Karpas-422 (cell line): Measurements from ENCODE around the gene SMKR1. TPM values are rescaled to one million over a fixed set of nuclear protein-coding genes. Genes with fewer than 3 reads are reported as not detected.

ENCODE experiments used
- DNase-seq: peaks from one replicate; pipeline ENCODE4 v3.0.0-alpha.2; 2015
- H2AFZ ChIP-seq: fragments of 200-600 bp; sonication (generic); 2 replicates; pipeline ENCODE4 v1.6.1; 2014; ENCODE audit warnings: antibody characterized with exemption, low read length, mixed read lengths
- H3K27ac ChIP-seq: fragments of 200-600 bp; sonication (generic); 2 replicates; pipeline ENCODE4 v1.5.1; 2014; ENCODE audit warnings: mild to moderate bottlenecking, low read length, moderate library complexity
- H3K27me3 ChIP-seq: fragments of 200-600 bp; sonication (generic); 2 replicates; pipeline ENCODE4 v1.6.1; 2014; ENCODE audit warnings: low read length, mixed read lengths
- H3K36me3 ChIP-seq: fragments of 200-600 bp; sonication (generic); 2 replicates; pipeline ENCODE4 v1.6.1; 2014; ENCODE audit warnings: low read length, mixed read lengths; ENCODE audit not compliant: insufficient read depth
- H3K4me1 ChIP-seq: fragments of 200-600 bp; sonication (generic); 2 replicates; pipeline ENCODE4 v1.6.1; 2014; ENCODE audit warnings: mild to moderate bottlenecking, low read length, mixed read lengths
- H3K4me2 ChIP-seq: fragments of 200-600 bp; sonication (generic); 2 replicates; pipeline ENCODE4 v1.6.1; 2014; ENCODE audit warnings: low read length, low read depth, mild to moderate bottlenecking; ENCODE audit not compliant: poor library complexity, severe bottlenecking
- H3K4me3 ChIP-seq: fragments of 200-600 bp; sonication (generic); 2 replicates; pipeline ENCODE4 v1.5.1; 2014; ENCODE audit warnings: mild to moderate bottlenecking, antibody characterized with exemption, low read length, mixed read lengths
- H3K79me2 ChIP-seq: fragments of 200-600 bp; sonication (generic); 2 replicates; pipeline ENCODE4 v1.6.1; 2014; ENCODE audit warnings: mild to moderate bottlenecking, low read length, mixed read lengths
- H3K9ac ChIP-seq: fragments of 200-600 bp; sonication (generic); 2 replicates; pipeline ENCODE4 v1.6.0; 2014; ENCODE audit warnings: low read length
- H3K9me2 ChIP-seq: fragments of 200-600 bp; sonication (generic), shearing (Covaris generic); replicated peaks from 2 replicates; pipeline ENCODE4 v1.6.0; 2014; ENCODE audit warnings: mild to moderate bottlenecking, low read length, moderate library complexity; ENCODE audit not compliant: insufficient read depth
- H3K9me3 ChIP-seq: fragments of 300-700, 200-600 bp; sonication (generic); 2 replicates; pipeline ENCODE4 v1.6.1; 2014; ENCODE audit warnings: low read length, mixed read lengths
- H4K20me1 ChIP-seq: fragments of 200-600 bp; sonication (generic); 2 replicates; pipeline ENCODE4 v1.6.1; 2014; ENCODE audit warnings: mild to moderate bottlenecking, antibody characterized with exemption, low read length, low read depth; ENCODE audit not compliant: insufficient read depth
- total RNA-seq: library from RNA; depleted of rRNA; stranded (reverse); fragments of >200 nt; shearing (Covaris generic); gene quantifications from 2 replicates; pipeline ENCODE4 v1.2.3, GENCODE V29; 2014; ENCODE audit warnings: low replicate concordance; rRNA removed

The SMKR1 gene
- total RNA-seq: 0.22 TPM in 1 of 2 replicates, not detected in the other

DNA sequence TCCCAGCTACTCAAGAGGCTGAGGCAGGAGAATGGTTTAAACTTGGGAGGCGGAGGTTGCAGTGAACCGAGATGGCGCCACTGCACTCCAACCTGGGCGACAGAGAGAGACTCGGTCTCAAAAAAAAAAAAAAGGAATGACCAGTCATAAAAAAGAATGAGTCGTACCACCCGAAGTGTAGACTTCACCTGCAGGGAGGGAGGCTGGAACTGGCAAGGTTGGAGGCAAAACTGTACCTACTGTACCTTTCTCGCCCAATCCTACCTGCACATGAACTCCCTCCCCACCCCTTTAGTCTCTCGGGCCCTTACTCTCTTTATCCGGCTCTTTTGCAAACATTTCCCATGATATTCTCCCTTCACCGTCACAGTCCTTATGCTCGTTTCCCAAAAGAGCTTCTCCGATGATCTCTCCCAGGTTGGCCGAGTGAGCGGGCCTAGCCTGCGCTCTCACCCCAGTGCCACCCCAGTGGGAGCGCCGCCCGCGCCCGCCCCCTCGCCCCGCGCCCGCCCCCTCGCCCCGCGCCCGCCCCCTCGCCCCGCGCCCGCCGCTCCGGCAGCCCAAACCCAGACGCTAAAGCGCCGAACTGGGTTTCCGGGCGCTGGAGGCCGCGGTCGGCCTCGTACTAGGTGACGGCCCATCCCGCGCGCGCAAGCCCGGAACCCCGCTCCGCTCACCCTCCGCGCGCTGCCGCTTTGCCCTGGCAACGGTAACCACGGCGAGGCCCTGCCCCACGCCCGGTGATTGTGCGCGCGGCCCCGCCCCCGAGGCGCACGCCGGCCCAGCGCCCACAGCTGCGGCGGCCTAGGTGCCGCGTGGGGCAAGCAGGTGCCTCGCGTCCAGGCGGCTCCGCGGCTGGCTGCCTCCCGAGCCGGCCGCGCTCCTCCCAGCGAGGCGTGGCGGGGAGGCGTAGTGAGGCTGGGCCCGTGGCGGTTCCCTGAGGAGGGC is at the start of gene SMKR1:
SMKR1 (plus strand) TSS at position 772 of the 948 bp plus-strand sequence. CDS start 294 bp downstream, outside the sequence.
- no peaks in the 10 kb centered on the region for H3K9me2 ChIP-seq
- H3K4me3 ChIP-seq: peak within 1 kb of the TSS; percentile 70
- DNase-seq: peak; percentile 95
- H2AFZ ChIP-seq: peak within 1 kb of the TSS; percentile 84
- H3K27ac ChIP-seq: no peak within 1 kb of the TSS
- no peaks in the 10 kb centered on the region for H3K79me2 ChIP-seq
- no peaks in the 10 kb centered on the region for H4K20me1 ChIP-seq
- peaks cover 18% of the 10 kb centered on the region for H3K4me1 ChIP-seq
- peak within 1 kb of the TSS; percentile 84 for H3K4me2 ChIP-seq
- peak within 1 kb of the TSS; percentile 55 for H3K9ac ChIP-seq
- H3K9me3 ChIP-seq: no peaks in the 10 kb centered on the region
- no peaks in the 10 kb centered on the region for H3K27me3 ChIP-seq
- no peaks in the 10 kb centered on the region for H3K36me3 ChIP-seq

DNA sequence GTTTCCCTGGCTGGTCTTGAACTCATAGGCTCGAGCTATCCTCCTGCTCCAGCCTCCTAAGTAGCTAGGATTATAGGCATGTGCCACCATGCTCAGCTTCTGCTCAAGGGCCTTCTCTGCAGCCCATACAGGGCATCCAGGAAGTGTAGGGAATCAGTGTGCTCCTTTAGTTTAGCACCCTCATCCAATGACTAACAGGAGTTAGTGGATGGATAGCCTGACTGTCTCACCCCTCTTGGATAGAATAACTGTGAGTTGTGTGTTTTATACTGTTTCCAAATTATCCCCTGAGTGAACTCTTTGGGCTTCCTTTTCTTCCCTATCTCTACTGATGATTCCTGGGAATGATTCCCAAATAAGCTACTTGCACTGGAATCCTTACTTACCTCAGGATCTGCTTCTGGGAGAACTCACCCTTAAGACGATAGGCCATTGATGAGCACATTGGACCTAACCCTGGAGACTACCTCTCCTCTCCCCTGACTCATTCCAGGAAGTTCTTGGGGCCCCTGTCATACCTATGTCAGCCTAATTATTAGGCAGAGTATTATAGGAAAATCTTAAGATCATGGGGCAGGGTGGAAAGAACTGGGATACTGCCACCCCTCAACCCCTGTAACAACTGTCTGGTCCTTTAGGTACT is 49.6 kb upstream of the SMKR1 start:
- H3K27me3 ChIP-seq: no peaks in the 10 kb centered on the region
- no peak overlapping the region for H3K4me2 ChIP-seq

DNA sequence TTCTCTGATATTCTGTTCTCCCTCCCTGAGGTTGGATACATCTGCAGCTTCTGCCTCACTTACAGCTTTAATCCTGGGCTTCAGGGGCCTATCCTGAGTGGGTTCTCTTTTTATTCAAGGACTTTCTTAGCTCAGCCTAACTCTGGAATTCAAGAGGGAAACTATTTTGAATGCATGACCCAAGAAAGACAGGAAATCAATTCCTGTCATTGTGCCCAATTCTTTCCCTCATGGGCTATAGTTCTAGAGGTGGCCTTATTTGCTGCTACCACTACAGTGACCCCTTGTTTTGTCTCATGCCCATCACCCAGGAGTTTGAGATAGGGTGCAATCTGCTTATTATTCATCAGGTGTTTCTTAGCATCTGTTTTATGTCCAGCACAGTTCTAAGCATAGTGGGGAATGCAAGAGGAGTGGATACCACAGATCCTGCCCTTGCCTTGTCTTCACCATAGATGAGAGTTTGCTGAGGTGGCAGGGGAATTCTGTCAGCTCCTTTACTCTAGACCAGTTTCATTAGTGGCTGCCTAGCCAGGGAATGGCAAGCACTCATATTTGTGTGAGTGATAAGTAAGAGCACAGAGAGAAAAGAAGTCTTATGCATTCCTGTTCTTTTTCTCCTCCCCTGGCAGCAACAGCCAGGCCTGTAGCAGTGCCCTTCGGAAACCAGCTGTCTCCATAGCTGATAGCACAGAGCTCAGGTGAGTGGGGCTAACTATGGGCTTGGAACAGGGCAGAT is 48.7 kb upstream of the SMKR1 start:
- Histone ChIP-seq H3K36me3 (no peaks in the 10 kb centered on the region), H3K27me3 (no peaks in the 10 kb centered on the region), H4K20me1 (no peaks in the 10 kb centered on the region), H3K9ac (no peak overlapping the region), H3K79me2 (no peaks in the 10 kb centered on the region), H3K4me1 (no peaks in the 10 kb centered on the region), H3K9me3 (no peaks in the 10 kb centered on the region), H3K4me2 (no peak overlapping the region), H3K9me2 (no peaks in the 10 kb centered on the region), H2AFZ (no peak overlapping the region), H3K4me3 (no peak overlapping the region), H3K27ac (no peak overlapping the region)
- no peak for DNase-seq

More for the DNA sequence above, 49.6 kb upstream of the SMKR1 start:
- no peak for DNase-seq
- no peaks in the 10 kb centered on the region for H3K9me2 ChIP-seq
- H2AFZ ChIP-seq: no peak overlapping the region
- no peak overlapping the region for H3K4me3 ChIP-seq
- no peaks in the 10 kb centered on the region for H4K20me1 ChIP-seq
- H3K79me2 ChIP-seq: no peaks in the 10 kb centered on the region
- no peaks in the 10 kb centered on the region for H3K4me1 ChIP-seq
- H3K36me3 ChIP-seq: no peaks in the 10 kb centered on the region
- H3K9ac ChIP-seq: no peak overlapping the region
- no peaks in the 10 kb centered on the region for H3K9me3 ChIP-seq
- no peak overlapping the region for H3K27ac ChIP-seq

DNA sequence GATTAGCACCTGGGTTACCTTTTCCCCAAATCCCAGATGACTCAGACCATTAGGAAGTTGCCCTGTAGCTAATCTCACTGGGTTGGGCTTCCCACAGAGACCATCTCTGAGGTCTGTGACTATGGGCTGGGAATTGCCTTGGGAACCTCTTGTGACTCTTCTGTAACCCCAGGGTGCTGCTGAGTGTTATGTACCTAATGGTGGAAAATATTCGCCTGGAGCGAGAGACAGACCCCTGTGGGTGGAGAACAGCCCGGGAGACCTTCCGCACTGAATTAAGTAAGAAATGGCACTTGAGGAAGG is 48.1 kb upstream of the SMKR1 start:
- no peaks in the 10 kb centered on the region for H3K27me3 ChIP-seq
- no peak overlapping the region for H2AFZ ChIP-seq
- H4K20me1 ChIP-seq: no peaks in the 10 kb centered on the region
- H3K9me3 ChIP-seq: no peaks in the 10 kb centered on the region
- no peak overlapping the region for H3K4me2 ChIP-seq
- no peaks in the 10 kb centered on the region for H3K79me2 ChIP-seq
- no peaks in the 10 kb centered on the region for H3K9me2 ChIP-seq
- no peak overlapping the region for H3K9ac ChIP-seq
- H3K36me3 ChIP-seq: no peaks in the 10 kb centered on the region
- no peak overlapping the region for H3K27ac ChIP-seq
- no peaks in the 10 kb centered on the region for H3K4me1 ChIP-seq
- H3K4me3 ChIP-seq: no peak overlapping the region
- DNase-seq: no peak

DNA sequence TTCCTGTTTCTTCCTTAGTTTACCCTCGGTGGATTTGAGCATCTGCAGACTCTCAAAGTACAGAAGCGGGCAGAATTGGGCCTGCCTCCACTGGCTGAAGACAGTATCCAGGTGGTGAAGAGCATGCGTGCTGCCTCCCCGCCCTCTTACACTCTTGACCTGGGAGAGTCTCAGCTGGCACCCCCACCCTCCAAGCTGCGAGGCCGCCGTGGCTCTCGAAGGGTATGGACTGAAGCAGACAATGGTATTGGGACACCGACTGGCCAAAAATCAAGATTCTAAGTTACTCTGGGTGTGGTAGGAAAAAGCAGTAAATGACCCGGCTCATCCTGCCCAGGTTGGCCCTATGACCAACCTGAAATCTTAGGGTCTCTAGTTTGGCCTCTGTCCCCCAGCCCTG is 45.9 kb upstream of the SMKR1 start:
- Histone ChIP-seq H3K4me2 (no peak overlapping the region), H3K27me3 (no peaks in the 10 kb centered on the region), H3K4me3 (no peak overlapping the region), H4K20me1 (no peaks in the 10 kb centered on the region), H2AFZ (no peak overlapping the region), H3K36me3 (no peaks in the 10 kb centered on the region), H3K79me2 (no peaks in the 10 kb centered on the region), H3K9me2 (no peaks in the 10 kb centered on the region), H3K9ac (no peak overlapping the region), H3K4me1 (no peaks in the 10 kb centered on the region), H3K27ac (no peak overlapping the region), H3K9me3 (no peaks in the 10 kb centered on the region)
- no peak for DNase-seq

DNA sequence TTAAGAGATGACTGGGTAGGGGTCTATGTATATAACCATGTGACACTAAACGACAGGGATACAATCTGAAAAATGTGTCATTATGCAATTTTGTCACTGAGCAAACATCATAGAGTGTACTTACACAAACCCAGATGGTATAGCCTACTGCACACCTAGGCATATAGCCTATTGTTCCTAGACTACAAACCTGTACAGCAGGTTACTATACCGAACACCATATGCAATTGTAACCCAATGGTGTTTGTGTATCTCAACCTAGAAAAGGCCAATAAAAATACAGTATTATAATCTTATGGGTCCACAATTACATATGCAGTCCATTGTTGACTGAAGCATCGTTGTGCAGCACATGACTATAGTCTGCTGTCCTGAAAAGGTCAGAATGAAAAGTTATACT is 45.2 kb upstream of the SMKR1 start:
- Histone ChIP-seq H3K79me2 (no peaks in the 10 kb centered on the region), H3K9ac (no peak overlapping the region), H3K4me2 (no peak overlapping the region), H3K9me3 (no peaks in the 10 kb centered on the region), H2AFZ (no peak overlapping the region), H3K4me3 (no peak overlapping the region), H3K36me3 (no peaks in the 10 kb centered on the region), H3K9me2 (no peaks in the 10 kb centered on the region), H3K4me1 (no peaks in the 10 kb centered on the region), H4K20me1 (no peaks in the 10 kb centered on the region), H3K27me3 (no peaks in the 10 kb centered on the region), H3K27ac (no peak overlapping the region)
- DNase-seq: no peak

DNA sequence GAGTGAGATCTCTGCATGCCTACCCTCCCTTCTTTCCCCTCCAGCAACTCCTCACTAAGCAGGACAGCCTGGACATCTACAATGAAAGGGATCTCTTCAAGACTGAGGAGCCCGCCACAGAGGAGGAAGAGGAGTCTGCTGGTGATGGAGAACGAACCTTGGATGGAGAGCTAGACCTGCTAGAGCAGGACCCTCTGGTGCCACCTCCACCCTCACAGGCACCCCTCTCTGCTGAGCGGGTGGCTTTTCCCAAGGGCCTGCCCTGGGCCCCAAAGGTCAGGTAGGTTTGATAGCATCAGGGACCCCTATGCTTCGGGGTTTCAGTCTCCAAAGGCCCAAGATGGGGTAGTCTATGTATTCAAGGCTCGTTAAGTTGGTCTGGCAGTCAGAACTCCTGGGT is 44.2 kb upstream of the SMKR1 start:
- H3K4me1 ChIP-seq: no peaks in the 10 kb centered on the region
- DNase-seq: no peak
- no peak overlapping the region for H3K4me2 ChIP-seq
- no peaks in the 10 kb centered on the region for H3K9me3 ChIP-seq
- no peak overlapping the region for H3K9ac ChIP-seq
- H3K4me3 ChIP-seq: no peak overlapping the region
- no peaks in the 10 kb centered on the region for H3K9me2 ChIP-seq
- no peak overlapping the region for H3K27ac ChIP-seq
- no peaks in the 10 kb centered on the region for H3K79me2 ChIP-seq
- H3K36me3 ChIP-seq: no peaks in the 10 kb centered on the region
- no peaks in the 10 kb centered on the region for H4K20me1 ChIP-seq
- no peaks in the 10 kb centered on the region for H3K27me3 ChIP-seq
- no peak overlapping the region for H2AFZ ChIP-seq

DNA sequence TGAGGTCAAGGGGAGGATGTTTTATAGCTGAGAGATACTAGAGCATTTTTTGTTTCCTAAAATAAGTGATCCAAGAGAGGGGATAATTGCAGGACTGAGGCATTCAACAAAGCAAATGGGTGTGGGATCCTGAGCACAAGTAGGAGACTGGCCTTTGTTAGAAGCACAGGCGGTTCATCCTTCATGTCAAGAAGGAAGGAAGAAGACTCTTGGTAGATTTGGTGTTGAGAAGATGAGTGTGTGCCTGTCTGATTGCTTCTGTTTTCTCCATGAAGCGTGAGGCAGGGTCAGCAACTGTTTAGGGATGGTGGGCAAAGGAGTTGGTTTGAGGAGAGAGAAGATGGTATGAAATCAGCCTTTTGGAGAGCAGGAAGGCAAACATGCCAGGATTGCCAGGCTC is 40.5 kb upstream of the SMKR1 start:
- DNase-seq: no peak
- no peak overlapping the region for H3K27ac ChIP-seq
- no peaks in the 10 kb centered on the region for H3K36me3 ChIP-seq
- H2AFZ ChIP-seq: no peak overlapping the region
- H3K9me2 ChIP-seq: no peaks in the 10 kb centered on the region
- H4K20me1 ChIP-seq: no peaks in the 10 kb centered on the region
- H3K9ac ChIP-seq: no peak overlapping the region
- no peak overlapping the region for H3K4me3 ChIP-seq
- no peak overlapping the region for H3K4me2 ChIP-seq
- no peaks in the 10 kb centered on the region for H3K27me3 ChIP-seq
- no peaks in the 10 kb centered on the region for H3K4me1 ChIP-seq
- H3K79me2 ChIP-seq: no peaks in the 10 kb centered on the region
- no peaks in the 10 kb centered on the region for H3K9me3 ChIP-seq
